HG03469 (cell line): ENCODE measurements around the gene EMX2.
"Not testable (repeated sequence)": the region's sequence is repeated elsewhere in the genome, so short reads cannot be mapped to it uniquely, and the experiment has no call there.

Experiments used
- ATAC-seq: cut with Tn5 transposase; IDR thresholded peaks from one replicate; pipeline ENCODE4 v1.9.1; 2021; ENCODE audit warnings: mild to moderate bottlenecking, moderate library complexity, moderate number of reproducible peaks; ENCODE audit not compliant: unreplicated experiment

The EMX2 gene

DNA sequence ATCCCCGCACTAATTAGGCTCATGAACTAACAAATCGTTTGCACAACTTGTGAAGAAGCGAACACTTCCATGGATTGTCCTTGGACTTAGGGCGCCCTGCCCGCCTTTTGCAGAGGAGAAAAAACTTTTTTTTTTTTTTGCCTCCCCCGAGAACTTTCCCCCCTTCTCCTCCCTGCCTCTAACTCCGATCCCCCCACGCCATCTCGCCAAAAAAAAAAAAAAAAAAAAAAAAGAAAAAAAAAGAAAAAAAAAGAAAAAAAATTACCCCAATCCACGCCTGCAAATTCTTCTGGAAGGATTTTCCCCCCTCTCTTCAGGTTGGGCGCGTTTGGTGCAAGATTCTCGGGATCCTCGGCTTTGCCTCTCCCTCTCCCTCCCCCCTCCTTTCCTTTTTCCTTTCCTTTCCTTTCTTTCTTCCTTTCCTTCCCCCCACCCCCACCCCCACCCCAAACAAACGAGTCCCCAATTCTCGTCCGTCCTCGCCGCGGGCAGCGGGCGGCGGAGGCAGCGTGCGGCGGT lies at the start of gene EMX2:
EMX2 (plus strand) TSS at position 41 of the 519 bp plus-strand sequence. CDS start 522 bp downstream, outside the sequence.
- ATAC-seq: no peak

DNA sequence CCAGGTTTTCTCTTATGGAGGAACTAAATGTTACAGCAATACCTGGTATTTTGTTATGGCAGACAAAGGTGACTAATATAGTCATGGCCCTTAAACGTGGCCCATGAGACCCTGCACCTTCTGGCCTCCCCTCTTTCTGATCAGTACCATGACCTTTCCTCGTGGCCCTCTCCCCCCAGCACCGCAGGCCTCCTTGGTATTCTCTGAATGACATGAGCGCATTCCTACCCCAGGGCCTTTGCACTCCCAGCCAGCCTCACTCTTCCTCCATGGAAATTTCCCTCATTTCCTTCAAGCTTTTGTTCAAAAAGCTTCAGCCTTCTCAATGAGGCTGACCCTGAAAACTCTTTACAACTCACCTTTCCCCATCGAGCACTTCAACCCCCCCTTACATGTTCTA lies 46.5 kb upstream of the EMX2 start:
- ATAC-seq: no peak

GRCh38 chr10:117496616-117497028 lies 45.9 kb upstream of the EMX2 start:
- peak; percentile 87 for ATAC-seq

- ATAC-seq: no peak
Measured at GRCh38 chr10:117497736-117498135, 44.8 kb upstream of the EMX2 start.

DNA sequence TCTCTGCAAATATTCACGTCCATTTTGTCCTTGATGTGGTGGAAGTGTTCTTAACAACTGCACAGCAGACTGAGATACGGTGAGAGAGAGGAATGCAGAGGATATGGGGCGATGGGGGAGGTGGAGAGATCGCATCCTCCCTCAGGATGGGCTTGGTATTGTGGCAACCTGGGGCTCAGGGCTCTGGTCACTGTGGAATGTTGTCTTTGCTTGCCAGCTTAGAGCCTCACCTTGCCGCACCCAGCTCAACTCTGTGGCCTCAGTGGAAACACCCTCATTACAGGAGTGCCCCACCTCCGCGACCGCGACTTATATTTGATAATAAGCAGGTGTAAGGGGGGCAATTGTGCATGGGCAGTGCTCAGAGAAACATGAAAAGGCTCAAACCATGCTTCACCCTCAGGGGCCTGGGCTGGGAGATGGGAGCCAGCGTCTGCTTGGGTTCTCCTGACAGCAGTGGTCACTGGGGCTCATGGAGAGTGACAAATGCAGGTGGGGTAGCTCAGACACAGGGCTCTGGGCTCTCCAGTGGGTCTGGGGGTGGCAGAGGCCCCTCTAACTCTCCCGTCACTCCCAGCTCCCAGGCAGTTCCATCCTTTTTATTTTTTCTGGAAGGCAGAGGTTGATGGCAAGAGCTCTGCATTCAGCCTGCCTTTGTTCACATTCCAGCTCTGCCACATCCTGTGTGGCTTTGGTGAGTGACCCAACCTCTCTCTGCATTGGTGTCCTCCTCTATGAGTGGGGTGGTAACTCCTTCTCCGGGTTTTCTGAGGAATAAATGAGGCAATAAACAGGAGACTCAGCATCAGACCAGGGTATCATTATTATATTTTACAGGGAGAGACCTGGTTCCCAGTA lies 43.1 kb upstream of the EMX2 start:
- no peak for ATAC-seq

- ATAC-seq: no peak
Measured at GRCh38 chr10:117500456-117500855, 42.1 kb upstream of the EMX2 start.

DNA sequence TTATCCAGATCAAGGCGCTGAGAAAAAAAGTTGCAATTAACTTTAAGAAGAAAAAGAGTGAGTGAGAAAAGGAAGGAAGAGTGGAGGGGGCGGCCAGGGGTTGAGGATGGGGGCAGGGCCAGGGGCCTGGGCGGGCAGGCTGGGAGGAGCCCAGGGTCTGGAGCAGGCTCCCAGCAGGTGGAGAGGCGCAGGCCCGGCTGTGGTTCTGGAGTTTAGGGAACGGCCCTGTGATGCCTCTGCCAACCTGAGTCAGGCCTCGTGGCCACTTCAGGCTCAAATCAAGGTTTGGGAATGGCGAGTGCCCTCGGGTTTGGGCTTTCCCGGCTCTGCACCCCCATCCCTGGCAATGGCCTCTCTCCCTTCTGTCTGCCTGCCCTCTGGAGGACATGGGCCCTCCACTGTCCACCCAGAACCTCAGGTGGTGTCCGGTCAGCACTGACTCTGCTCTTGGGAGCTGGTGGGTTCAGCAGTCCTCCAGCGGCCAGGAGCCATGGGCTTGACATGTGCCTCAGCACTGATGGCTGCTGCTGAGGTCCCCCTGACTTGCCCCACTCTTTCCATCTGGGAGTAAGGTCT lies 41.0 kb upstream of the EMX2 start:
- ATAC-seq: no peak

- no peak for ATAC-seq
Measured at GRCh38 chr10:117502421-117503243, 39.9 kb upstream of the EMX2 start.

GRCh38 chr10:117503244-117504205 lies 39.0 kb upstream of the EMX2 start:
- no peak for ATAC-seq

- no peak for ATAC-seq
Measured at GRCh38 chr10:117504562-117504961, 38.0 kb upstream of the EMX2 start.

DNA sequence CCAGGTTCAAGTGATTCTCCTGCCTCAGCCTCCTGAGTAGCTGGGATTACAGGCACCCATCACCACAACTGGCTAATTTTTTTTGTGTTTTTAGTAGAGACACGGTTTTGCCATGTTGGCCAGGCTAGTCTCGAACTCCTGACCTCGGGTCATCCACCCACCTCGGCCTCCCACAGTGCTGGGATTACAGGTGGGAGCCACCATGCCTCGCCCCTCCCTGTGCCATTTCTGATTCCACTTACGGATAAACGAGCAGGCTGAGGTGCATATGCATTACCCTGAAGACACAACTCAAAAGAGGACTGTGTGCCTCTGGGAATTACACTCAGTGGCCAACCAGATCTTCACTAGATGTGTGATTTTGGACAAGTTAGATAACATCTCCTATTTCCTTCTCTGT lies 35.5 kb upstream of the EMX2 start:
- not testable (repeated sequence) for ATAC-seq

DNA sequence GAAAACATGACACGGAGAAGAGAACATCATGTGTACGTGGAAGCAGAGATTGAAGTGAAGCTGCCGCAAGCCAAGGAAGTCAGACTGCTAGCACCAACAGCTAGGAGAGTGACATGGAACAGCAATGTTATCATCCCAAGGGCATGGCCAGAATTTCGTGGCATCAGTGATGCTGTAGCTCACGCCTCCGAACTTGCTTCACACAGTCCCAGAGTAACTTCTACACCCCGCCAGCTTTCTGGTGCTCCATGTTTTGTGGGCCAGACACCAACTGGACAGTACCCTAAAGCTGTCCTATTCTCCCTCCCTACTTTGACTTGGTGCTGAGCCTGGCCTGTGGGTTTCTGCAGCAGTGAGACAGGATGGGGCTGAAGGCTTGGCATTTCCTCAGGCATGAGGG lies 33.0 kb upstream of the EMX2 start:
- ATAC-seq: no peak

DNA sequence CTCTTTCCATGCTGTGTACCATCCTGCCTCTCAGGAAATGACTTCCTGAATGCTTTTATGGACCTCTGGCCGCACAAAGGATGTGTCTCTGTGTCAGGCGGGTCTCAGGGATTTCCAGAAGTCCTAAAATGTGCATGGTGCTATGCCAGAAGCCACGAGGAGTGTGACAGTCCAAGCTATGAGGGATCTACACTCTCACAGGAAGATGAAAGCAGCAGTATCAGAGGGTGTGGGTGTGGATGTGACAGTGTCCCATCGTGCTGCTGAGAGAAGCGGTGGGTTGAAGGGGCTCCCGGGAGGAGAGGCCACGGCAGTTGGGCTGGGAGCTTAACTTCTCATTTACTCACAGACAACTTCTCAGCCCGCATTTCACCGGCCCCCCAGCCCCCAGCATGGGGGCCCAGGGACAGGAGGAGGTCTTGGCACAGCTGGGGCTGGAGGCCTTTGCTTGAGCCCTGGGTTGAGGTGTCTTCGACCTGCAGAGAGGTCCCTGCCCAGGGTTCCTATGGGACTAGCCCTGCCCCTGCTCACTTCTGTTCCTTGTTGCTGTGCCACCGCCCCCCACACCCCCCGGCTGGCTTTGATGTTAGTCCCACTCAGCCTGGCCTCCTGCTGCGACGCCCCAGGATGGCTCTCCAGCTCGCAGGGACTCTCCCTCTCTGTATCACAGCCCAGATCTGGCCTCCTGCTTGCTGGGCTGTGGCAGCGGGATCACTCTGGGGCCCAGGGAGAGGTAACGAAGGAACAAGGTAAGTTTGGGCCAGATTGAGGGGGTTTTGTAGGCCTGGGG lies 30.8 kb upstream of the EMX2 start:
- ATAC-seq: no peak

GRCh38 chr10:117514971-117515370 lies 27.6 kb upstream of the EMX2 start:
- ATAC-seq: no peak

GRCh38 chr10:117516681-117517080 lies 25.9 kb upstream of the EMX2 start:
- ATAC-seq: no peak

DNA sequence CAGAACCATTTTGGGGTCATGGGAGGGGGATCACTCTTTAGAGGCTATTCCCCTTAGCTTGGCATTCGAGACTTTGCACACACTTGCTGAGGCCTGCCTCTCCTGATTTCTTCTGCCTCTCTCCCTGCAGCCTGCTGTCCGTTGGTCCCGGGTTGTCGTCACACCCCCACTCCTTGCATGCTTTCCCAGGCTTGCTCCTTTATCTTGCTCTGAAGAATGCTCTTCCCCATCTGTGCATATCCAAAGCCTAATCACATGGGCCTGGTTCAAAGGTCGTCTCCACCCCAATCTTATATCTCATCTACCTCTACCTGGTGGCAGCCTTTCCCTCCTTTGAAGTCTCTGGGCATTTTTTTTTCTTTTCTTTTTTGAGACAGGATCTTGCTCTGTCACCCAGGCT lies 24.3 kb upstream of the EMX2 start:
- no peak for ATAC-seq

DNA sequence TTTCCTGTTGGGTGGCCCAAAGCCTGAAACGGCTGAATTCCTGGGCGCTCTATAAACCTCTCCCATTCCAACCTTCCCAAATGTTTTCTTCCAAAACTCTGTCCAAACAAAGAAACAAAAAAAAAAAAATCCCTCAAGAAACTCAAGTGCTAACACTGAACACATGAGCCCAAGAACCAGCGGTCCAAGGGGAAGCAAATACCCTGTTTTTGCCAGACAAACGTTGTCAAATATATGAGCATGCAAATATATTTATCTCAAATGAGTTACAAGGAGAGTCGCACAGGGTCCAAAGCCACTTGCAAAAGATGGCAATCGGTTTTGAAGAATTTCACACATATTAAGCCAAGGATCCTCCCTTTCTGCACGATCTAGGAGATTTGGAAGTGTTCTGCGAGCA lies 23.3 kb upstream of the EMX2 start:
- no peak for ATAC-seq

GRCh38 chr10:117519879-117520278 lies 22.7 kb upstream of the EMX2 start:
- ATAC-seq: no peak

DNA sequence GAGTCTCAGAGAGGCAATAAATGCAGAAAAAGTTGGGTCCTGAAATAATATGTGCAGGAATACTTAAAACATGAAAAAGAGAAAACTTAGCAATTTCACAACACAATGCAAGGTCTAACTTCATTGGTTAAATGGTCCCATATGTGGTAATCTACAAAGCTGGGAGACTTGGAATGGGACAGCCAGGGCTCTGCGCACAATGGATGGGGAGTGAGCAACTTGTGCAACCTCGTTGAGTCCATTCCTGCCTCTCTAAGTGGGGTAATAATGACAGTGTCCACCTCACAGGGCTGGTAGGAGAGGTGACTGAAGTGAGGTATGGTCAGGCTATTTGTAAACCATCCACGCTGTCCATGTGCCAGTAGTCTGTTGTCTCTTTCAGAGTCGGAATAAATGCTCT lies 11.8 kb upstream of the EMX2 start:
- ATAC-seq: no peak
